Kasumi-1 (cell line): ENCODE data around the gene UBE4A.

ENCODE experiments used
- DNase-seq, 2 experiments: peaks; one replicate each; lab custom pipeline; 2025; lab: John Stamatoyannopoulos, UW

The UBE4A gene, protein sequence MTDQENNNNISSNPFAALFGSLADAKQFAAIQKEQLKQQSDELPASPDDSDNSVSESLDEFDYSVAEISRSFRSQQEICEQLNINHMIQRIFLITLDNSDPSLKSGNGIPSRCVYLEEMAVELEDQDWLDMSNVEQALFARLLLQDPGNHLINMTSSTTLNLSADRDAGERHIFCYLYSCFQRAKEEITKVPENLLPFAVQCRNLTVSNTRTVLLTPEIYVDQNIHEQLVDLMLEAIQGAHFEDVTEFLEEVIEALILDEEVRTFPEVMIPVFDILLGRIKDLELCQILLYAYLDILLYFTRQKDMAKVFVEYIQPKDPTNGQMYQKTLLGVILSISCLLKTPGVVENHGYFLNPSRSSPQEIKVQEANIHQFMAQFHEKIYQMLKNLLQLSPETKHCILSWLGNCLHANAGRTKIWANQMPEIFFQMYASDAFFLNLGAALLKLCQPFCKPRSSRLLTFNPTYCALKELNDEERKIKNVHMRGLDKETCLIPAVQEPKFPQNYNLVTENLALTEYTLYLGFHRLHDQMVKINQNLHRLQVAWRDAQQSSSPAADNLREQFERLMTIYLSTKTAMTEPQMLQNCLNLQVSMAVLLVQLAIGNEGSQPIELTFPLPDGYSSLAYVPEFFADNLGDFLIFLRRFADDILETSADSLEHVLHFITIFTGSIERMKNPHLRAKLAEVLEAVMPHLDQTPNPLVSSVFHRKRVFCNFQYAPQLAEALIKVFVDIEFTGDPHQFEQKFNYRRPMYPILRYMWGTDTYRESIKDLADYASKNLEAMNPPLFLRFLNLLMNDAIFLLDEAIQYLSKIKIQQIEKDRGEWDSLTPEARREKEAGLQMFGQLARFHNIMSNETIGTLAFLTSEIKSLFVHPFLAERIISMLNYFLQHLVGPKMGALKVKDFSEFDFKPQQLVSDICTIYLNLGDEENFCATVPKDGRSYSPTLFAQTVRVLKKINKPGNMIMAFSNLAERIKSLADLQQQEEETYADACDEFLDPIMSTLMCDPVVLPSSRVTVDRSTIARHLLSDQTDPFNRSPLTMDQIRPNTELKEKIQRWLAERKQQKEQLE

DNA sequence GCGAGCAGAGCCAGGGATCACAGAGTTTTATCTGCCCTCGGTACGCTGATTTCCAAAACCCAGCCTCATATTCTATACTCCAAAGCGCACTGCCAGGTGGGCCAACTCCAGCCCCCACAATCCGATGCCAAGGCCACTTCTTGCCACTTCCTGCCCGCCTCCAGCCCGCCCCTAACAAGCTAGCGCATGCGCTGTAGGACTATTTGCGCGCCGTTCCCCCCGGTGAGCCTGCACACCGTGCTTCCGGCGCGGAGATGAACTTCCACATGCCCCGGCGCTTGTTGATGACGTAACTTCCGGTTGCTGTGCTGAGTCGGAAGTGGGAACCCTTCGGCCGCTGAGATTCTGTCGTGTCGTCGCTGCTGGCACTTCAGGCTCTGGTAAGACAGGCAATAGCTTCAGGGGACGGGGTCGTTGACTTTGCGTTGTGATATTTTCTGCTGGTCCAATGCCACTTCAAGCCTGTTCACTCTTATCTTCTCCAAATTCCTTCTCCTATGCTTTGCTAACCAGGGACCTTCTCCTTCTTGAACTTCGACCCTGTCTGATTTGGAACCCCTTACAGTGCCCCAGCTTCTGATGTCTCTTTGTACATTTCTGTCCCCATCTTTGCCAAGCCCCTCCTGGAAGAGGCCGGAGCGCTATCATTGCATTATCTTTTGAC lies at the start of gene UBE4A:
Gene UBE4A (plus strand): TSS at position 306 of the 664 bp plus-strand sequence. CDS start 5,481 bp downstream, outside the sequence.
- DNase-seq, result peak; percentile 87 to 89

DNA sequence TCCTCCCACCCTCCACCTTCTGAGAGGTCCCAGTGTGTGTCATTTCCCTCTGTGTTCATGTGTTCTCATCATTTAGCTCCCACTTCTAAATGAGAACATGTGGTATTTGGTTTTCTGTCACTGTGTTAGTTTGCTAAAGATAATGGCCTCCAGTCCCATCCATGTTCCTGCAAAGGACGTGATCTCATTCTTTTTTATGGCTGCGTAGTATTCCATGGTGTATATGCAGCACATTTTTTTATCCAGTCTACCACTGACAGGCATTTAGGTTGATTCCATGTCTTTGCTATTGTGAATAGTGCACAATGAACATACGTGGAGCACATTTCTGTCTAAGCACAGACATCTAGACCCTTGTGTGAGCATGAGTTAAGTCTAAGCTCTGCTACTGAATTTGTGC lies 49.1 kb upstream of the UBE4A start:
- no peak for DNase-seq

DNA sequence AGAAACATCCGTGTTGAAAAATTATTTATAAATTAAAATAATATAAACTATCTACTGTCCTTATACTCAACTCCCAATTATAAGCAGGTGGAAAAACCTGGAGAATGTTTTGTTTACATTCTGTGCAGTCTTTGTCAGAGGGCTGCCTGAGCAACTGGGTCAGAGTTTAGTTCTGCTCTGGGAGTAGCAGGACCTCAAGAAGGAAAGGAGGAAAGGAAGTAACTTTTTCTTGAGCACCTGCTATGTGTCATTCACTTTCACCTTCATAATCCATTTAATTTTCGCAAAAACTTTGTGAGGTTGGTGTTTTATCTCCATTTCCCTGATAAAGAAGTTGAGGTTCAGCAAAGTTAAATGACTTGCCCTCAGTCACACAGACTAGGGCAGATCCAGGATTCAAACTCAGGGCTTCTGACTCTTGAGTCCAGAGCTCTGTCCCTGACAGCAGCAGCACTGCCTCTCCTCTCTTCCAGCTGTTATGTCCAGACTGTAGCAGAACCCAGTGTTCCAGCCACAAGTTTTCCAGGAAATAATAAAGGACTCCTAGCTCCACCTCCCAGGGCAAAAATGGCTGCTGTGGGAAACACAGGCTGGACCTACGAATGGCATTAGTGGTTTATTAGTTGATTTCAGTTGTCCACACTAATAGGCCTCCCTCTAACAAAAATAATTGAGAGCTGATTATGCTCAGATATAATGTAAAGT lies 48.5 kb upstream of the UBE4A start:
- no peak for DNase-seq

DNA sequence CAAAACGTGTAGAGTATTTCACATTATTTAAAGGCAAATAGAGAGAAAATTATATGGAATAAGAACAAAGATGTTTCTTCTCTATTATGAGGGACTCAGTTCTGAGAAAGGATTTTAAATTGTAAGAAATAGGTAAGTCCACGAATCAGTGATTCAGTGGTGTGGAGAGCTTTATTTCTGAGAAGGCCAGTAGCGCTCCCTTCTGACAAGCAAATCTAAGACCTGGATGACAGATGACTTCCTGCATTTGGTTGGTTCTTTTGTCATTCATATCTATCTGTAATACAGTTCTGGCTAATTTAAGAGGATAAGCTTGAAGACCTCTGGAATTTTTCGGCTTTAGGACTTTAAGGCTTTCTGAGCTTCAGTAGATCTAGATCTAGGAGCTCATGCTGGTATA lies 47.9 kb upstream of the UBE4A start:
- no peak for DNase-seq

DNA sequence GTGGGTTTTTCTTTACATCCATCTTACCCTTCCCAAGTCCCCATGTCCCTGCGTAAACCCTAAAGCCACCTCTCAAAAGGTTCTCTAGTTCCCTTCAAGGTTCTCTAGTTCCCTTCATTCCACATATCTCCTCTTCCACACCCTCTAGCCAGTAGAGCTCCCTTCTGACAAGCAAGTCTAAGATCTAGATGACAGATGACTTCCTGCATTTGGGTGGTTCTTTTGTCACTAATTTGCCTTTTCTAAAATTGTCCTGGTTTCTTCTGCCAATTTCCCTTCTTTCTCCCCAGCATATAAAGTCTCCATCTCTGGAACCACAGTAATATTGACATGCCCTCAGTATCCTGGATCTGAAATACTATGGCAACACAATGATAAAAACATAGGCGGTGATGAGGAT lies 47.1 kb upstream of the UBE4A start:
- no peak for DNase-seq

DNA sequence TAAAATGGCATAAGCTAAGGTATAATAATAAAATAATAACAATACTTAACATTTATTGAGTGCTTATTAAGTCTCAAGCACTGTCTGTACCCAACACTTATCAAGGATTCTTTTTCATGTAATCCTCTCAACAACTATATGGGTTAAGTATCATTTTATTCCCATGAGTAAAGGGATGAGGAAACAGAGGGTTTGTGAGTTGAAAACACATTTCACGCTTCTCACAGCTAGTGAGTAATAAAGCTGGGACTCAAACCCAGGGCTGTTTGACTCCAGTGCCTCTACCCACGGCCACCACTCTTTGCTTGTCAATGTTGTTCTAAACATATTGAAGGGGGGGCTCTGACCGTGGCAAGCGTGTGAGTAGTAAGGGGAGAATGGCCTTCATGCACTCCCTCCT lies 46.2 kb upstream of the UBE4A start:
- no peak for DNase-seq

DNA sequence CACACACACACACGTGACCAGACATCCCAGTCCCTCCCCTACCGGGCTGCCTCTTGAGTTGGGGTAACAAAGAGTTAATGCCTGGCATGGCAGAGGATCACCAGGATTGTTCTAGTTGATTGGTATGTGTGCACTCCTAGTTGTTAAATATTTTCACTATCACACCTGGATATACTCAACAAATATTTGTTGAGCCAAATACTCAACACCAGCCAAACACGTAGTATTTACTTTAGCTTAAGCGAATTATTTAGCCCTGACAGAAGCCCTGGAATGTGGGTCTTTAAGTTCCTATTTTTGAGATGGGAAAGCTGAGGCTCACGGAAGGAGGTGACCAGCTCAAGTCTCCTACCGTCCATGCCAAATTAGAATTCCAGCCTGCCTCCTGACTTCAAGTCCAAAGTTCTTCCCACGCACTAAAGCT lies 44.4 kb upstream of the UBE4A start:
- DNase-seq, result no peak

DNA sequence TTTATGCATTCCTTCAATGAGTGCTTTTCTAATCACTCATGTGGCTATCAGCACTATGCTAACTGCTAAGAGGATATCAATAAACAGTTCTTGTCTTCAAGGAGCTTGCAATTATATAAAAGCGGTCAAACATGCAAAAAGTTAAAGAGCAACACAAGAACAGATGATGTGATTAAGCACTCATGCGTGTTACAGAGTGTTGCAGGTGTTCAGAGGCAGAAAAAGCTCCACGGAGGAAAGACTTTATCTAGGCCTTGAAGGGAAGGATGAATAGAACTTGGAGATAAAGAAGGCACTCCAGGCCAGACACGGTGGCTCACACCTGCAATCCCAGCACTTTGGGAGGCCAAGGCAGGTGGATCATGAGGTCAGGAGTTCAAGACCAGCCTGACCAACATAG lies 41.3 kb upstream of the UBE4A start:
- no peak for DNase-seq

DNA sequence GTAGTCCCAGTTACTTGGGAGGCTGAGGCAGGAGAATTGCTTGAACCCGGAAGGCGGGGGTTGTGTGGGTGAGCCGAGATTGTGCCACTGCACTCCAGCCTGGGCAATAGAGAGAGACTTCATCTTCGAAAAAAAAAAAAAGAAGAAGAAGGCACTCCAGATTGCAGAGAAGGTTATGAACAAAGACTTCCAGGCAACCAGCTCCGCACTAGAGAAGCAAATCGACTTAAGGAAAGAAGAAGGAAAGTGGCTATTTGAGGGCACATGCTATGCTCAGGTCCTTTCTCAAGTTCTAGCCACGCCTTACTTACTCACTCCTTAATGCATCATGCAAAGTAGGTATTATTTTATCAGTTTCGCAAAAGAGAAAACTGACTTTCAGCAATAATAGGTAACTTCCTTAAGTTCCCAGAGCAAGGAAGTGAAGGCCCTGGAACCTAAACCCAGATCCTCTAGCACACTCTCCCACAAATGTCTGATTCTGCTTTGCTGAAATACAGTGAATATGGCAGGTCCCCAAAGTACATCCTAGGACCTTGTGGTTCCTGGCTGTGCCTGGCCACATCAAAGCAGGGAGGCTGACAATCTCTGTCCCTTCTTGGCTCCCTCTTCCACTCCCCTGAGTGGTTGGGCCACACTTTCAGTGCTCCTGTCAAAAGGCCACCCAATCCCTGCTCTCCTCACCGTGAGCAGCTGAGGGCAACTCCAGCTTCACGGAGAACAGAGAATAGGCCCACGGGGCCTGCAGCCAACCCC lies 40.6 kb upstream of the UBE4A start:
- DNase-seq, result no peak

DNA sequence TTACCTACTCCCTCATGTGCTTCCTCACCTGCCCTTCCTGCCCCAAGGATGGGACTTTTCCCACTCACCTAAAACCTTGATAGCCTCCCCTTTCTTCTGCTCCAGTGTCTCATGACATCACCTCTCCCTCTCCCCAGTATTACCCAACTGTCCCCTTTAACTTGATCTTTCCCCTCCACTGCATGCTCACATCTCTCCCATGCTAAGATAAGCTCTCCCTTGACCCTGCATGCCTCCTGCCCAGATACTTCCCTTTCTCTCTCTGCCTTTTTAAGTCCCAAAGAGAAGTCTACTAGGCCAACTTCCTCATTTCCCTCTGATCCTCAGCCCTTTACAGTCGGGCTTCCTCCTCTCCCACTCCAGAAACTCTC lies 40.1 kb upstream of the UBE4A start:
- DNase-seq, result peak; percentile 88 to 91

DNA sequence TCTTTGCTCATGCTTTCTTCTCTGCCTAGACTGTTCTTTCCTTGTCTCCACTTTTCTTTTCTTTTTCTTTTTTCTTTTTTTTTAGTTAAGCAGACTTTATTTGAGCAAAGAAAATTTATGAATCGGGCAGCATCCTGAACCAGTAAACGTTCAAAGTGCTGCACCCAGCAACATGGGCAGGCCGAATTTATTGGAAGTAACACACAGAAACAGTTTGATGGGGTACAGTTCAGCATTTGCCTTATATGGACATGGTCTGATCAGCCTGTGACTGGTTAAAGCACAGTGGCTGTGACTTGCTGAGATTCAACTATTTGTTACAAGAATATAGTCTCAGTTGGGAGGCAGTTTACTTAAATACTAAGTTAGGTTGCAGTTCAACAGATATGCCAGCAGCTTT lies 38.9 kb upstream of the UBE4A start:
- no peak for DNase-seq

DNA sequence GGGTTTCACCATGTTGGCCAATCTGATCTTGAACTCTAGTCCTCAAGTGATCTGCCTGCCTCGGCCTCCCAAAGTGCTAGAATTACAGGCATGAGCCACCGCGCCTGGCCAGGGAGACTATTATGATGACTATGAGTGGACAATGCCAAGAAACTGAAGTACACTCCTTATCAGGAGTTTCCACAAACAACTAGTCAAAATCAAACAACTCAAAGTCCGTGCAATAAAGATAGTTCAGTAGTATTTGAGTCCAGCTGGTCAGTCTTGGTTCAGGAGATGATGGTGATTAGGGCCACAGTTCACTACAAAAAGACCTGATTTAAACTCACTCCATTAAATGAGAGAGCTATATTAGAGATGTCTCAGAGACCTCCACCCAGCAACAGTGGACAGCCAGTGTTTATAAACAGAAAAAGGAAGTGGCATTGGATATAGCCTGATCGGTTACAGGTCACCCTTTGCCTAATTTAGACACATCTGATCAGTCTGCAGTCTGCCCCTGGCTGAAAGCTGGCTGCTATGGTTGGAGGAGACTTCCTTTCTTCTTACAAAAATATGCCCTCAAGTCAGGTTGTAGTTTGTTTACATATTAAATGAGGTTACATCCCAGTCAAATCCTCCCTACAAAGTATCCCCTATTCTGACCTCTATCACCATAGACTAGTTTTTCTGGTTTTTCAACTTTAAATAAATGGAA lies 37.9 kb upstream of the UBE4A start:
- DNase-seq, result no peak

DNA sequence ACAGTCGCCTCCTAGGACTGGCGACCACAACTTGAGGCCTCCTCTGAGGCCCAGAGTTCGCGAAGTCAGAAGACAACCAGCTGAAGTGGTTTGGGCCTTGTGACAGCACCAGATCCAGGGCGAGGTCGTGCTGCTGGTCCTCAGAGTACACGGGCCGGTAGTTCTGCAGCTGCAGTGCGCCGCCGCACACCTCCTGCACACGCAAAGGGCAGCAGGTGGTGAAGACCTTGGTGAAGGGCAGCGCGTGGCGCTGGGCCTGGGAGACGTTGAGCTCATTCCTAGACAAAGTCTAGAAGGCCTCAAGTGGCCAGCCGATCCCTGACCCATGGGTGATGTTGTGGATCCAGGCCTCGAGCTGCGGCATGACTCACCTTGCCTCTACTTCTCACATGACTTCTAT lies 36.7 kb upstream of the UBE4A start:
- no peak for DNase-seq

DNA sequence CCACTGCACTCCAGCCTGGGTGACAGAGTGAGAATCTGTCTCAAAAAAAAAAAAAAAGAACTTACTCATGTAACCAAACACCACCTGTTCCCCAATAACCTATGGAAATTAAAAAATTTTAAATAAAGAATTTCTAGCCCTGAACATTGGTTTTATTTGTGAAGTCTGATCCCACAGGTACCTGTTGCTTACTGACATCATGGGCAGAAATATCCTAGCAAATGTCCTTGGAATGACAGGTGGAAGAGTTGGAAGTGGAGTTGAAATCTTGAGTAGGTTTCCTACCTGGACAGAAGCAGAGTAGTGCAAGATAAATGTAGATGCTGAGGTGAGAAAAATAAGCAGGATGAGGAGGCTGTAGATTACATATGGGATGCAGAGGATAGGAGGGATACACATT lies 34.1 kb upstream of the UBE4A start:
- no peak for DNase-seq

DNA sequence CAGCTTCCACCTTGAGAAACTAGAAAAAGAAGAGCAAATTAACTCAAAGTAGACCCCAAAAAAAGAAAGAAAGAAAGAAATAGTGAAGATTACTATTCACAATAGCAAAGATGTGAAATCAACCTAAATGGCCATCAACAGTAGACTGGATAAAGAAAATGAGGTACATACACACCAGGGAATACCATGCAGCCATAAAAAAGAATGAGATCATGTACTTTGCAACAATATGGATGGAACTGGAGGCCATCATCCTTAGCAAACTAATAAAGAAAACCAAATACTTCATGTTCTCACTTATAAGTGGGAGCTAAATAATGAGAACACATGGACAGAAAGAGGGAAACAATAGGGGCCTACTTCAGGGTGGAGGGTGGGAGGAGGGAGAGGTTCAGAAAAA lies 30.7 kb upstream of the UBE4A start:
- DNase-seq, result no peak

DNA sequence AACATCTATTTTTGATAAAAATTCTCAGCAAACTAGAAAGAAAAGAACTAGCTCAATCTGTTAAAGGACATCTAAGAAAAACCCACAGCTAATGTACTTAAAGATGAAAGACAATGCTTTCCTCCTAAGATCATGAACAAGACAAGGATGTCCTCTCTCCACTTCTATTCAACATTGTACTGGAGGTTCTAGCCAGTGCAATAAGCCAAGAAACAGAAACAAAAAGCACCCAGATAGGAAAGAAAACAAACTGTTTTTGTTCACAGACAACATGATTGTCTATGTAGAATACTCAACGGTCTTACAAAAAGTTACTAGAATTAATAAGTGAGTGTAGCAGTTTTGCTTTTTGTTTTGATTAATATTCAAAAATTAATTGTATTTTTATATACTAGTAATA lies 24.7 kb upstream of the UBE4A start:
- no peak for DNase-seq

DNA sequence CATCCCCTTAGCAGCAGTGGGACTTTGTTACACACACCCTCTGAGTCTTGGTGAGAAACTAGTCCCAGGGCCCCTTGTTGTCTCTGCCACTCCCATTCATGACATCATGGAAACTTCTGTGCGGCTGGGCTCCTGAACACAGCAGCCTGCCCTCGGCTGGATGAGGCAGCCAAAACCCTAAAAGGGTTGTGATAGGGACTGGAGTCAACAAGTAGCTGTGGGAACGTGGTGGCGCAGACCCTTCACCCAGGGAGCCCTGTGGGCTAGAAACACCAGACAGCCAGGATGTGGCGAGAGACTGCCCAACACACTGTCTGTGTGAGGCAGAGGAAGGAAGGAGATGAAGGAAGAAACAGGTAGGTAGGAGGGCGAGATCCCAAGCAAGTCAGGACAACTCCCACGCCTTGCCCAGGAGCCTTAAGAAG lies 20.8 kb upstream of the UBE4A start:
- no peak for DNase-seq

DNA sequence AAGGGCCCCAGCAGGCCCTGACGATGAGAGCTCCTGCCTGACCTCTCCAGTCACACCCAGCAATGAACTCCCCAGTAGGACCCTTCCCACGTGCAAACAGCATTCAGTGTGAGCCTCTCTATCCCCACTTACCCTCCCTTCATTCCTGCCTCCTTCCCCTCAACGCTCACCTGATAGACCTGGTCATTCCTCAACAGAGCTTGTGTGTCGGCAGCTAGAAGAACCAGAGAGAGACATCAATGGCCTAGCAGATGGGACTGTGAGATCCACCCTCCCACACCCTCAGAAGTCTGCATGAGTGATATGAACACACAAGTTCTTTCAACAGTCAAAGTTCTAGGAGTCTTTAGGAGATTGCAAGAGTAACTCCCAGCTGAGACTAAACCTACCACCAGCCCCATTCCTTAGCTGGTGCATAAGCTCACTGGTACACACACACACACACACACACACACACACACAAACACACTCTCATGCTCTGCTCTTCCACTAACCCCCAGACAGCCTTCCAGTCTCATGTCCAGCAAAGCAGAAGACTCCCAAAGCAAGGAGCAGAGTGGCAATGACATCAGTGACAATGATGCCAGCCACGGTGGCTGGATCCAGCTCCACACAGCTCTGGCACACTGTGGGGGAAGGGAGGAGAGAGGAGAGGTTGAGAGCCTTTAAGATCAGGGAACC lies 20.0 kb upstream of the UBE4A start:
- DNase-seq, result no peak

DNA sequence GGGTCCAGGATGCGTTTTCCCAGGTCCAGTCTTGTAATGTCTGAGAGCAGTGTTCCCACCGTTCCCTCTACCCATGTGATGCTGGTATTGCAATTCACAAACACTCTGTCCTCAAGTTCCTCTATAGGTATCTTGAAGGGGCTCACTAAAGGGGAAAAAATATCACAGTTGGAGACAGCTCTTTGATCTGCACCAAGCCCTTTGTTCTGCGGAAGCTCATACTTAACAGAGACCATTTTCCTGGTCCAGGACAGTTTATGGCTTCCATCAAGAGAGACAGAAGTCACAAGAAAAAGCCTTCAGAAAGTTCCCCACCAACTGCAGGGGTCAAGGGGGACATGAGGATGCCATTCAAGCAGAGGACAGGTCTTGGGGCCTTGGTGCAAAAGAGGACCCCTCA lies 19.0 kb upstream of the UBE4A start:
- no peak for DNase-seq

DNA sequence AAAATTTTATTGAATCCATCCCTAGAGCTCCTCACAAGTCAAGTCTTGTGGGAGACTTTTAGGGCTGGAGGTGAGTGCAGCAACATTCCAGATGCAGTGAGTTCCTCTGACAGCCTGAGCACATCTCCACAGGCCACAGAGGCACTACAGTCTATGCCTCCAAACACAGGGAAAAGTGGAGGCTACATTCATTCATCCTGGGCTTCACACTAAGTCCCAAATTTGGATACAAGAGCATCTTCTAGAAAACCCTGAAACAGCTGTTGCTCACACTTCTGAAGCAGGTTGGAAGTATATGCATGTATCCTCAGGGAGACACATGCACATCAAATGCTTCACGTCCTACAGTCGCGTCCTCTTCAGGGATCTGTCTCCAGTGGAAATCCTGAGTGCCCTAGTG lies 18.1 kb upstream of the UBE4A start:
- DNase-seq, result no peak
